Activated naive CD4-positive, alpha-beta T cell treated with anti-CD3 and anti-CD28 coated beads, Interleukin-2, amount 10 ng/mL, durations not matched to agents 7 days and 5 days (primary cell): ENCODE data around the gene CCL2.

Experiments
- CTCF ChIA-PET: fragments of 350-600 bp; sonication (Branson Sonifier 250); formaldehyde crosslinking; loops from one replicate; lab custom pipeline; 2021; ENCODE audit warnings: antibody characterized with exemption; lab: Charles Lee
- DNase-seq: peaks from one replicate; pipeline ENCODE4 v3.0.0-alpha.2; 2020
- H3K27ac Mint-ChIP-seq: one replicate; pipeline ENCODE4 v1.8.0; 2021; ENCODE audit warnings: mild to moderate bottlenecking, moderate library complexity, mixed read lengths
- H3K27me3 Mint-ChIP-seq: one replicate; pipeline ENCODE4 v1.8.0; 2021; ENCODE audit warnings: mild to moderate bottlenecking, mixed read lengths
- H3K36me3 Mint-ChIP-seq: one replicate; pipeline ENCODE4 v1.8.0; 2021; ENCODE audit warnings: mixed read lengths
- H3K4me1 Mint-ChIP-seq: one replicate; pipeline ENCODE4 v1.8.0; 2021; ENCODE audit warnings: mixed read lengths
- H3K4me3 Mint-ChIP-seq: one replicate; pipeline ENCODE4 v1.8.0; 2021; ENCODE audit warnings: mild to moderate bottlenecking, moderate library complexity, mixed read lengths
- H3K9me3 Mint-ChIP-seq: one replicate; pipeline ENCODE4 v1.8.0; 2021; ENCODE audit warnings: mixed read lengths

CCL2 gene

DNA sequence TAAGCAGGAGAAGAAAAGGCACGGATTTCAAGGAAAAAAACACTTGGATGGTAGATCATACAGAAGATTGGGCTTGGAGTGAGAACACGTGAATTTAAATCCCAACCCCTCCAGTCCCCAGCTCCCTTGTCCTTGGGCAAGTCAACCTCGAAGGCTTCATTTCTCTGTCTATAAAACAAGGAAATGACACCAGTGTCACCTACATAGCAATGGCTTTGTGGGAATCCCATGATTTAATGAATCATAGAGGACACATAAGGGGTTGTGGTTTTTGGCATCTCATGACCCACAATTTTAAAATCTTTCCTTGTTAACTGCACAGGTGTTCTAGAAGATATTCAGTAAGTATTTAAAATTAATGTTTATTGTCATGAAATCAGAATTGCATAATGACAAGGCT is 8.2 kb upstream of the CCL2 start:
- Mint-ChIP-seq H3K4me3 (no peak overlapping the region), H3K9me3 (no peaks in the 10 kb centered on the region), H3K36me3 (no peaks in the 10 kb centered on the region), H3K4me1 (no peaks in the 10 kb centered on the region), H3K27me3 (peaks cover 6% of the 10 kb centered on the region), H3K27ac (no peak overlapping the region)
- CTCF ChIA-PET, result no interaction called here
- no peak for DNase-seq

DNA sequence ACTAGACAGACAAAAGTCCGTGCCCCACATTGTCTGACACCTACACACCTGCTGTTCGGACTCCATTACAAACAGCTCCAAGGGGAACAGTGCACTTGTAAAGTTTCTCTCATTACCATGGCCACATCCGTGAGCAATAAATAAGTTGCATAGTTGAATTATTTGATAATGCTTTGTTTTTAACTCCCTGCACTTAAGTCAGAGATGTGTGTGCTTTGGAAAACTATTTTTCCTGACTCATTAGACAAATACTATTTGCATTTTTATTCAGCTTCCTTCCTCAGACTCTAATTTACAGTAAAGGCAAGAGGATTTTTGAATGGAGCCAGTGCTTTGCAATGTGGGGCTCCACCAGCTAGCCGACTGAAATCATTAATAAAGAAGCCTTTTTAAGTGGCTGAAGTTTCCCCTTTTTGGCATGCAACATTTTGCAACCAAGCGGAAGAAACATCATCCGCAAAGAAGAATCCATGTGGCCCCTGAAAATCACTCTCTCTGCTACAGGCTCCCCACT is 6.5 kb upstream of the CCL2 start:
- Mint-ChIP-seq H3K27me3 (peaks cover 10% of the 10 kb centered on the region), H3K36me3 (no peaks in the 10 kb centered on the region), H3K4me1 (no peaks in the 10 kb centered on the region), H3K4me3 (no peak overlapping the region), H3K27ac (no peak overlapping the region), H3K9me3 (no peaks in the 10 kb centered on the region)
- CTCF ChIA-PET, result no interaction called here
- no peak for DNase-seq

DNA sequence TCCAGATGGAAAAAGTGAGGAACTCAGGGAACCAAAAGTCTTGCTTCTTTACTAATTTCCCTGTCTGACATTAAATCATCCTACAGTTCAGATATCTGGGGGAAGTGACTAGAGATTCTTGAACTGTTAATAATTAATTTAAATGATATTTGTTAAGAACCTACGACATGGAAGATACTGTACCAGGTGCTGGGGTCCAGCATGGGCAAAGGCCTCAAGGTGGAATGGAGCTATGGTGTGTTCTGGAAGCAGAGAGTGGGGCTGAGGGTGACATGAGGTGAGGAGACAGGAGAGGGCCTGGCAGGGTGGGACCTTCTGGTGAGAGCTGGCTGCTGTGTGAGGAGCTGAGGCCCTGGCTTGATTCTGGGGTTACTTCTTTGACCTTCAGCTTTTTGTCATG is 6.0 kb upstream of the CCL2 start:
- H3K27me3 Mint-ChIP-seq, result peaks cover 15% of the 10 kb centered on the region
- no peak for DNase-seq
- H3K9me3 Mint-ChIP-seq, result no peaks in the 10 kb centered on the region
- no peaks in the 10 kb centered on the region for H3K4me1 Mint-ChIP-seq
- H3K27ac Mint-ChIP-seq, result no peak overlapping the region
- CTCF ChIA-PET, result no interaction called here
- no peaks in the 10 kb centered on the region for H3K36me3 Mint-ChIP-seq
- H3K4me3 Mint-ChIP-seq, result no peak overlapping the region

DNA sequence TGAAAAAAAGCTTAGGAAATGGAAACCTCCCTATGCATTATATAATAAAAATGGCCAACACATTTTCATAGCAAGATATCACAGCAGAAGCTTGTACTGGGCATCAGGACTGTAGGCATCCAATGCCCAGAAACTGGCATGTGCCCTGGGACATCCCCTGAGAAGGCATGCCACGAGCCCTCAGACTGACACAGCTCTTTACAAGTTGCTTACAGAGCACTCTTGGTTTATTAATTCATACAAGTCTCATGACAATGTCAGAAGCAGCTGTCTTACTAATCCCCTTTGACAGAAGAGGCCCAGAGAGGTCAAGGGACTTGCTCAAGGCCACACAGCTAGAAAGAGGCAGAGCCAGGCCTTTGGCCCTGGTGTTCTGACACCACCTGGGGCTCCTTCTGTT is 5.6 kb upstream of the CCL2 start:
- H3K9me3 Mint-ChIP-seq, result no peaks in the 10 kb centered on the region
- no peaks in the 10 kb centered on the region for H3K4me1 Mint-ChIP-seq
- no peak overlapping the region for H3K4me3 Mint-ChIP-seq
- no peaks in the 10 kb centered on the region for H3K36me3 Mint-ChIP-seq
- no peak for DNase-seq
- H3K27me3 Mint-ChIP-seq, result peaks cover 18% of the 10 kb centered on the region
- CTCF ChIA-PET, result no interaction called here
- H3K27ac Mint-ChIP-seq, result no peak overlapping the region

DNA sequence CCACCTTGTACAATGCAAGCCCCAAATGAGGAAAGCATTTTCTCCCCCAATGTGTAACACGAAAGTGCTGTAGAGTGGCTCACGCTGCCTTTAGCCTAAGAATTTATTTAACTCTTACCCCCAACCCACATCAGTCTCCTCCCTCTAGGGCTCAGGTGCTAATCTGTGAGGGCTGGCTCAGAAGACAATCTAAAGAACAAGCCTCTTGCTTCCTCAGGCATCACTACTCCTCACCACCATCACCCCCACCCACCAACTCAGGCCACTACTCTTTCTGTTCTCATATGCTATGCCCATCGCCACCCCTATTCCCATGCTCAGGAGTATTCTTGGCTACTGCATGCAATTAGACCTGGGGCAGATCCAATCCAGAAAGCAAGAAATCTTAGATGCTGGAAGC is 3.9 kb upstream of the CCL2 start:
- Mint-ChIP-seq H3K27me3 (peaks cover 31% of the 10 kb centered on the region), H3K4me3 (no peak overlapping the region), H3K27ac (no peak overlapping the region), H3K9me3 (no peaks in the 10 kb centered on the region), H3K36me3 (no peaks in the 10 kb centered on the region), H3K4me1 (no peaks in the 10 kb centered on the region)
- CTCF ChIA-PET, result no interaction called here
- no peak for DNase-seq

DNA sequence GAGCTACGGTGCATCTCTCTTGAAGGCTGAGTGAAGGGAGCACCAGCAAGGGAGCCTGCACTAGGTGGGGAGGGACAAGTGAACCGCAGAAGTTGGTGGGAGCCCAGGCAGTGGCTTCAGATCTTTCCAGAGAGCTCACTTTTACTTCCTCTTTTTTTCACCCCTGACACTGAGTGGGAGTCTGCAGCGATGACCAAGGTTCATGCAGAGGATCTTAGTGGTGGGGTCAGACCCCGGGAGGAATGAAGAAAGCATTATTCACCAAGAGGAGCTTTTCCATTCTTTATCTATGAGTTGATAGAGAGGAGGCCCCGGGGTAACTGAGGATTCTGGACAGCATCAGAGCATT is 3.0 kb upstream of the CCL2 start:
- H3K36me3 Mint-ChIP-seq, result no peaks in the 10 kb centered on the region
- H3K4me1 Mint-ChIP-seq, result no peaks in the 10 kb centered on the region
- H3K27me3 Mint-ChIP-seq, result peaks cover 37% of the 10 kb centered on the region
- CTCF ChIA-PET, result no interaction called here
- no peak overlapping the region for H3K27ac Mint-ChIP-seq
- H3K9me3 Mint-ChIP-seq, result no peaks in the 10 kb centered on the region
- H3K4me3 Mint-ChIP-seq, result no peak overlapping the region
- DNase-seq, result no peak

DNA sequence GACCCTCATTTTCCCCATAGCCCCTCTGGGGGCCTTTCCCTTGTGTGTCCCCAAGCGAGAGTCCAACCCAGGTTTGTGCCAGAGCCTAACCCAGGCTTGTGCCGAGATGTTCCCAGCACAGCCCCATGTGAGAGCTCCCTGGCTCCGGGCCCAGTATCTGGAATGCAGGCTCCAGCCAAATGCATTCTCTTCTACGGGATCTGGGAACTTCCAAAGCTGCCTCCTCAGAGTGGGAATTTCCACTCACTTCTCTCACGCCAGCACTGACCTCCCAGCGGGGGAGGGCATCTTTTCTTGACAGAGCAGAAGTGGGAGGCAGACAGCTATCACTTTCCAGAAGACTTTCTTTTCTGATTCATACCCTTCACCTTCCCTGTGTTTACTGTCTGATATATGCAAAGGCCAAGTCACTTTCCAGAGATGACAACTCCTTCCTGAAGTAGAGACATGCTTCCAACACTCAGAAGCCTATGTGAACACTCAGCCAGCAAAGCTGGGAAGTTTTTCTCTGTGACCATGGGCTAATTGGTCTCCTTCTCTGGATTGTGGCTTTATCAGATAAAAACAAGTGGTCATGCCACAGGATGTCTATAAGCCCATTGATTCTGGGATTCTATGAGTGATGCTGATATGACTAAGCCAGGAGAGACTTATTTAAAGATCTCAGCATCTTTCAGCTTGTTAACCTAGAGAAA is 2.5 kb upstream of the CCL2 start:
- Mint-ChIP-seq H3K27me3 (peaks cover 39% of the 10 kb centered on the region), H3K27ac (no peak overlapping the region), H3K9me3 (no peaks in the 10 kb centered on the region), H3K4me1 (no peaks in the 10 kb centered on the region), H3K36me3 (no peaks in the 10 kb centered on the region), H3K4me3 (no peak overlapping the region)
- CTCF ChIA-PET, result no interaction called here
- DNase-seq, result no peak

DNA sequence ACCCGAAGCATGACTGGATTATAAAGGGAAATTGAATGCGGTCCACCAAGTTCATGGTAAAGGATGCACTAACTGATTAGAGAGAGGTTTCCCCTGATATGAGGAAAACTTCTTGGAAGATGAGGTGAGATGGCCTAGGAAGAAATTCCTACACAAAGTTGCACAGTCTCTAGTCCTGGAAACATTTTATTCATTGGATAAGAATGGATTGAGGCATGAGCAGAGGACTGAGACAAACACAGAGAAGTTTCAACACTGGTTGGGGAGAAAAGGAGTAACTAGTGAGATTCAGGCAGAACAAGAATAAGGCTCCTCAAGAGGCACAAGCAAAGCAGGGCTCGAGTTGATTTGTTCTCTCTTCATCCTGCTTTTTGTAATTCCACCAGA is 2.0 kb upstream of the CCL2 start:
- Mint-ChIP-seq H3K4me3 (no peak overlapping the region), H3K4me1 (no peaks in the 10 kb centered on the region), H3K27ac (no peak overlapping the region), H3K9me3 (no peaks in the 10 kb centered on the region), H3K27me3 (peaks cover 40% of the 10 kb centered on the region), H3K36me3 (no peaks in the 10 kb centered on the region)
- no peak for DNase-seq
- CTCF ChIA-PET, result no interaction called here

DNA sequence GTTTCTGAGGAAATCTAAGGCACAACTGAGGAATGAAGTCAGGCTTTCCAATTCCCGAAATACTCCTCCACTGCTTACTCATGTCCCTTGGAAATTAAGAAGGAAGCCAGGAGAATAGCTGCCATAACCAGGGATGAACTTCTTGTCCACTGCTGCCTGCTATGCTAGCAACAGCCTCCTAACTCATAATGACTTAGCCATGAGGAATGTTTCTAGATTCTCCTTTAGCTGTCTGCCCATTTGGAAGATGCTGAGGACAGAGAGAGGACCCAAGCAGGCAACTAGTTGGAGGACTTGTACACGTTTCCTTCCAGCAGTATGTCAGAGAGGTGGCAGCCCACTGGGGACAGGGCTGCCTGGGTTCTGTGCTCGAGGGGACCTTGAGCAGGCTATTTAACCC is 939 bp upstream of the CCL2 start:
- no peak for DNase-seq
- H3K4me1 Mint-ChIP-seq, result no peaks in the 10 kb centered on the region
- no peak overlapping the region for H3K4me3 Mint-ChIP-seq
- CTCF ChIA-PET, result no interaction called here
- no peaks in the 10 kb centered on the region for H3K36me3 Mint-ChIP-seq
- H3K27me3 Mint-ChIP-seq, result peaks cover 48% of the 10 kb centered on the region
- no peak overlapping the region for H3K27ac Mint-ChIP-seq
- no peaks in the 10 kb centered on the region for H3K9me3 Mint-ChIP-seq

DNA sequence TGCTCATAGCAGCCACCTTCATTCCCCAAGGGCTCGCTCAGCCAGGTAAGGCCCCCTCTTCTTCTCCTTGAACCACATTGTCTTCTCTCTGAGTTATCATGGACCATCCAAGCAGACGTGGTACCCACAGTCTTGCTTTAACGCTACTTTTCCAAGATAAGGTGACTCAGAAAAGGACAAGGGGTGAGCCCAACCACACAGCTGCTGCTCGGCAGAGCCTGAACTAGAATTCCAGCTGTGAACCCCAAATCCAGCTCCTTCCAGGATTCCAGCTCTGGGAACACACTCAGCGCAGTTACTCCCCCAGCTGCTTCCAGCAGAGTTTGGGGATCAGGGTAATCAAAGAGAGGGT is 272 bp downstream of the CCL2 start:
- H3K4me3 Mint-ChIP-seq, result no peak overlapping the region
- H3K36me3 Mint-ChIP-seq, result no peaks in the 10 kb centered on the region
- H3K9me3 Mint-ChIP-seq, result no peaks in the 10 kb centered on the region
- CTCF ChIA-PET, result no interaction called here
- no peak for DNase-seq
- H3K27ac Mint-ChIP-seq, result no peak overlapping the region
- H3K4me1 Mint-ChIP-seq, result no peaks in the 10 kb centered on the region
- H3K27me3 Mint-ChIP-seq, result peaks cover 48% of the 10 kb centered on the region

DNA sequence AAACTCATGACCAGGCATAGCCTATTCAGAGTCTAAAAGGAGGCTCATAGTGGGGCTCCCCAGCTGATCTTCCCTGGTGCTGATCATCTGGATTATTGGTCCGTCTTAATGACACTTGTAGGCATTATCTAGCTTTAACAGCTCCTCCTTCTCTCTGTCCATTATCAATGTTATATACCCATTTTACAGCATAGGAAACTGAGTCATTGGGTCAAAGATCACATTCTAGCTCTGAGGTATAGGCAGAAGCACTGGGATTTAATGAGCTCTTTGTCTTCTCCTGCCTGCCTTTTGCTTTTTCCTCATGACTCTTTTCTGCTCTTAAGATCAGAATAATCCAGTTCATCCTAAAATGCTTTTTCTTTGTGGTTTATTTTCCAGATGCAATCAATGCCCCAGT is 756 bp downstream of the CCL2 start:
- CTCF ChIA-PET, result no interaction called here
- Mint-ChIP-seq H3K36me3 (no peaks in the 10 kb centered on the region), H3K4me3 (no peak overlapping the region), H3K27me3 (peaks cover 48% of the 10 kb centered on the region), H3K4me1 (no peaks in the 10 kb centered on the region), H3K27ac (no peak overlapping the region), H3K9me3 (no peaks in the 10 kb centered on the region)
- DNase-seq, result no peak

DNA sequence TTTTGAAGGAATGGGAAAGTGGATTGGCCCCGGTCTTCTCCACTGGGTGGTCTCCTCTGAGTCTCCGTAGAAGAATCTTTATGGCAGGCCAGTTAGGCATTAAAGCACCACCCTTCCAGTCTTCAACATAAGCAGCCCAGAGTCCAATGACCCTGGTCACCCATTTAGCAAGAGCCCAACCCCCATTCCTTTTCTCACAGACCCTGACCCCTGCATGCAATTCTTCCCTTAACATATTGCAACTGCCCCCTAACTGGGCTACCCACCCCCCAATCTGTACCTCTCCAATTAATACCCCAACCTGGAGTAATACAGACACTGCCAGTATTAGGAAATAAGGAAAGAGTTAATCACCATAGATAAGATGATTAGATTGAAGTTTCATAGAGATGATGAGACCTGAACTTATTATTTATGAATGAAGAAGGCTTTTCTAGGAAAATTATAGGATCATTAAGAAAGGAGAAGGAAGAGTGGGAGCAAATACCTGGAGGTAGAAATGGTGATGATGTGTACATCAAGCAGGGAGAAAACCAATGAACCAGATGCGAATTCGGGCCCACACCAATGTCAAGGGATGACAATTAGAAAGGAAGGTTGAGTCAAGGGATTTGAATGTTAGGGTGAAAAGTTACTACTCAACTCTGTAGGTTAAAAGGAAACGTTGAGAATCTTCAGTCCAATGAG is 2.4 kb downstream of the CCL2 start:
- Mint-ChIP-seq H3K36me3 (no peaks in the 10 kb centered on the region), H3K9me3 (no peaks in the 10 kb centered on the region), H3K27me3 (peaks cover 40% of the 10 kb centered on the region), H3K27ac (no peak overlapping the region), H3K4me1 (no peaks in the 10 kb centered on the region), H3K4me3 (no peak overlapping the region)
- DNase-seq, result no peak
- CTCF ChIA-PET, result no interaction called here

DNA sequence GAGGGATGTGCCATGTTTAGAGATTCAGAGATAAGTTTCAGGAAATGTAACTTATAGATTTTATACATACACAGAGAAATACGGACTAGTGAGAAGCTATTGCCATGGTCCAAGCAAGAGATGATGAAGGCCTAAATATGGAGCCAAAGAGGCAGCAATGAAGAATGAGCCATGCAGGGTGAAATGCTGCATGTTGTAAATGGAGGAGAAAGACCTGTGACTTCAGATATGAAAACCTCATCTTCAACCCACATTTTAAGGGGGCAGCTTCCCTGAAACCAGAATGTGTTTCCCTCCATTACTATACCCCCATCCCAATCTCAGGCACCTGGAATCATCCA is 2.9 kb downstream of the CCL2 start:
- H3K4me1 Mint-ChIP-seq, result no peaks in the 10 kb centered on the region
- peaks cover 38% of the 10 kb centered on the region for H3K27me3 Mint-ChIP-seq
- no peak for DNase-seq
- H3K4me3 Mint-ChIP-seq, result no peak overlapping the region
- CTCF ChIA-PET, result no interaction called here
- no peak overlapping the region for H3K27ac Mint-ChIP-seq
- no peaks in the 10 kb centered on the region for H3K36me3 Mint-ChIP-seq
- no peaks in the 10 kb centered on the region for H3K9me3 Mint-ChIP-seq

DNA sequence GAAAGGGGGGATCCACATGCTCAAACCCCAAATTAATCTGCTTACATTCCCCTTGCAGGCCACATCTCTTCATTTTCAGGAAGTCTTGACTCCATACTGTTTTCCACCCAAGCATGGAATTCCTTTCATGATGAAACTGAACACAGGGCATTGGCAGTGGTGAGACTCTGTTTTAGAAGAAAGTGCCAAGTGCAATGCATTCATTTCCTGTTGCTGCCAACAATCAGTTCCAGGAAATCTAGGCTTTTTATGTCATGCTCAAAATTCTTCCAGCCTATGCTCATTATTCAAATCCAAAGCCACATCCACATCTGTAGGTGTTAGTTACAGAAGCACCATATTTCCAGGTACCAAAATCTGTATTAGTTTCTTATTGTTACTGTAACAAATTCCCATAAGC is 4.1 kb downstream of the CCL2 start:
- Mint-ChIP-seq H3K9me3 (no peaks in the 10 kb centered on the region), H3K4me1 (no peaks in the 10 kb centered on the region), H3K4me3 (no peak overlapping the region), H3K36me3 (no peaks in the 10 kb centered on the region), H3K27ac (no peak overlapping the region), H3K27me3 (peaks cover 31% of the 10 kb centered on the region)
- DNase-seq, result no peak
- CTCF ChIA-PET, result no interaction called here

DNA sequence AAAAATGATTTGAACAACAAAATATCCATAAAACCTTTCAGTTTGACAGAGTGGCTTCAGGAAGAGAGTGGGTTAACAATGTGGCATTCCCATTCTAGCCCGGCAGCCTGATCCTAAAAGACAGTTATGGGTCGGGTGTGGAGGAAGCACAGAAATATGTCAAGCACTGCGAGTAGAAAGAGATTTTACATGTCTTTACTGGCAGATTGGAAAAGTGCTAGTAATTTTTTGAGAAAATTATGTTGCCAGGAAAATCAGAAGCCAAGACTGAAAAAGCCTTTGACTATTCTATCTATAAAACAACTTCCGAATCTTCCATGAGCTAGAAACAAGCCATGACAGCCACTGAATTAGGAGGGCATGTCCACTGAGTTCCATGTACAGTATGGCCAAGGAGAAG is 5.8 kb downstream of the CCL2 start:
- H3K27ac Mint-ChIP-seq, result no peak overlapping the region

More for the DNA sequence above, 5.8 kb downstream of the CCL2 start:
- no peaks in the 10 kb centered on the region for H3K36me3 Mint-ChIP-seq
- H3K27me3 Mint-ChIP-seq, result peaks cover 19% of the 10 kb centered on the region
- CTCF ChIA-PET, result no interaction called here
- no peak overlapping the region for H3K4me3 Mint-ChIP-seq
- H3K9me3 Mint-ChIP-seq, result no peaks in the 10 kb centered on the region
- H3K4me1 Mint-ChIP-seq, result no peaks in the 10 kb centered on the region
- DNase-seq, result no peak
